H1 (cell line): ENCODE data around the gene THAP2. TPM values are rescaled to one million over a fixed set of nuclear protein-coding genes. Genes with fewer than 3 reads are reported as not detected.
A peak's percentile ranks its signal among the peaks of the same experiment; 100 is the strongest.

ENCODE experiments used
- CTCF ChIA-PET: fragments of 300-600 bp; sonication (Branson Sonifier 250); formaldehyde crosslinking; loops from one replicate; lab custom pipeline; 2021; ENCODE audit not compliant: partially characterized antibody; lab: Charles Lee
- POLR2A ChIA-PET: fragments of 300-600 bp; sonication (Branson Sonifier 250); formaldehyde crosslinking; loops from one replicate; lab custom pipeline; 2021; ENCODE audit warnings: inconsistent platforms; ENCODE audit not compliant: partially characterized antibody; lab: Charles Lee
- DNase-seq, 2 experiments: peaks; one replicate each; pipeline versions ENCODE4 v3.0.0 to v3.0.0-alpha.2; 2010 to 2022; ENCODE audit warnings: low spot score in 2 of 2, low read depth in 1 of 2, mixed read lengths in 1 of 2
- FAIRE-seq: peaks from 2 replicates; lab custom pipeline; 2011; peaks lifted over from hg19 to GRCh38; lab: Jason Lieb, UNC
- H2AFZ ChIP-seq: 2 replicates; pipeline ENCODE4 v1.8.1; 2012; ENCODE audit warnings: low read length, inconsistent platforms
- H2AK5ac ChIP-seq: 2 replicates; pipeline ENCODE4 v1.6.1; 2013; ENCODE audit warnings: low read depth, low read length
- H2BK120ac ChIP-seq: replicated peaks from 2 replicates; pipeline ENCODE3; 2013; ENCODE audit warnings: low read depth, low read length, inconsistent platforms
- H2BK12ac ChIP-seq: 2 replicates; pipeline ENCODE4 v1.6.1; 2013; ENCODE audit warnings: low read depth, low read length
- H2BK15ac ChIP-seq: 2 replicates; pipeline ENCODE4 v1.6.1; 2013; ENCODE audit warnings: low read length
- H2BK20ac ChIP-seq: 2 replicates; pipeline ENCODE4 v1.6.1; 2013; ENCODE audit warnings: low read length
- H2BK5ac ChIP-seq: 2 replicates; pipeline ENCODE4 v1.6.1; 2013; ENCODE audit warnings: low read depth, low read length
- H3K14ac ChIP-seq: 2 replicates; pipeline ENCODE4 v1.6.1; 2013; ENCODE audit warnings: inconsistent platforms; ENCODE audit not compliant: insufficient read length
- H3K18ac ChIP-seq: 2 replicates; pipeline ENCODE4 v1.6.1; 2013; ENCODE audit warnings: low read length; ENCODE audit errors: extremely low read depth
- H3K23ac ChIP-seq: 2 replicates; pipeline ENCODE4 v1.6.1; 2013; ENCODE audit warnings: inconsistent platforms; ENCODE audit not compliant: insufficient read length
- H3K23me2 ChIP-seq: 2 replicates; pipeline ENCODE4 v1.6.1; 2013; ENCODE audit warnings: low read depth, low read length
- H3K27ac ChIP-seq: 2 replicates; pipeline ENCODE4 v1.6.1; 2011; ENCODE audit warnings: low read depth, low read length, inconsistent platforms
- H3K27me3 ChIP-seq, 4 experiments: replicated peaks in 1 of 4; 1 replicate in 1 of 4; 2 replicates in 3 of 4; pipeline versions ENCODE4 v1.6.1 to v1.8.1; 2011 to 2013; ENCODE audit warnings: low read length in 3 of 4, mild to moderate bottlenecking in 3 of 4, inconsistent platforms in 2 of 4, mixed read lengths in 2 of 4, moderate library complexity in 1 of 4; ENCODE audit not compliant: control insufficient read depth in 3 of 4, insufficient read depth in 3 of 4; ENCODE audit errors: extremely low read depth in 1 of 4
- H3K36me3 ChIP-seq, 4 experiments: 2 replicates each; pipeline versions ENCODE4 v1.6.1 to v1.8.1; 2011 to 2013; ENCODE audit warnings: mild to moderate bottlenecking in 4 of 4, low read length in 3 of 4, moderate library complexity in 2 of 4, control low read depth in 1 of 4, inconsistent platforms in 1 of 4; ENCODE audit not compliant: insufficient read depth in 4 of 4, control insufficient read depth in 2 of 4
- H3K4ac ChIP-seq: replicated peaks from 2 replicates; pipeline ENCODE3; 2013; ENCODE audit warnings: low read length, low read depth, mixed read lengths, inconsistent platforms; ENCODE audit not compliant: insufficient read length
- H3K4me1 ChIP-seq, 4 experiments: replicated peaks in 1 of 4; 1 replicate in 1 of 4; 2 replicates in 3 of 4; pipeline versions ENCODE4 v1.6.1 to v1.8.1; 2011 to 2013; ENCODE audit warnings: low read length in 3 of 4, inconsistent platforms in 2 of 4, mixed read lengths in 1 of 4; ENCODE audit not compliant: insufficient read depth in 4 of 4, control insufficient read depth in 3 of 4
- H3K4me2 ChIP-seq, 2 experiments: 2 replicates each; pipeline versions ENCODE4 v1.6.1 to v1.8.1; 2011 to 2013; ENCODE audit warnings: low read depth in 2 of 2, low read length in 2 of 2, control low read depth in 1 of 2, inconsistent platforms in 1 of 2, mild to moderate bottlenecking in 1 of 2; ENCODE audit not compliant: insufficient read depth in 1 of 2
- H3K4me3 ChIP-seq, 4 experiments: fragments of 200-600, 300-600 bp in 1 of 4; sonication (generic), shearing (Covaris generic), sonication (Bioruptor Twin) in 1 of 4; 2 replicates each; pipeline versions ENCODE4 v1.5.1 to v1.8.1; 2011 to 2016; ENCODE audit warnings: low read length in 4 of 4, low read depth in 3 of 4, control low read depth in 2 of 4, inconsistent platforms in 2 of 4, mild to moderate bottlenecking in 2 of 4, mixed read lengths in 1 of 4, moderate library complexity in 1 of 4; ENCODE audit not compliant: insufficient read depth in 2 of 4; ENCODE audit errors: extremely low read depth in 1 of 4
- H3K56ac ChIP-seq: replicated peaks from 2 replicates; pipeline ENCODE3; 2013; ENCODE audit warnings: low read depth, mild to moderate bottlenecking, mixed read lengths, low read length, inconsistent platforms; ENCODE audit not compliant: insufficient read length
- H3K79me1 ChIP-seq: 2 replicates; pipeline ENCODE4 v1.6.1; 2013; ENCODE audit warnings: low read depth, low read length, control low read depth
- H3K79me2 ChIP-seq, 2 experiments: 2 replicates each; pipeline versions ENCODE4 v1.6.1 to v1.8.1; 2012 to 2013; ENCODE audit warnings: low read length in 2 of 2, mild to moderate bottlenecking in 2 of 2, inconsistent platforms in 1 of 2; ENCODE audit not compliant: insufficient read depth in 2 of 2, control insufficient read depth in 1 of 2
- H3K9ac ChIP-seq, 4 experiments: replicated peaks in 1 of 4; 1 replicate in 1 of 4; 2 replicates in 3 of 4; pipeline versions ENCODE4 v1.6.1 to v1.8.1; 2011 to 2013; ENCODE audit warnings: low read depth in 3 of 4, low read length in 3 of 4, control low read depth in 2 of 4, mild to moderate bottlenecking in 2 of 4, moderate library complexity in 2 of 4, inconsistent platforms in 1 of 4; ENCODE audit errors: extremely low read depth in 1 of 4
- H3K9me3 ChIP-seq, 2 experiments: 2 replicates each; pipeline versions ENCODE4 v1.6.1 to v1.8.1; 2012 to 2013; ENCODE audit warnings: mild to moderate bottlenecking in 2 of 2, moderate library complexity in 2 of 2, control low read depth in 1 of 2, inconsistent platforms in 1 of 2, low read depth in 1 of 2, low read length in 1 of 2, mixed read lengths in 1 of 2; ENCODE audit not compliant: insufficient read depth in 2 of 2
- H4K20me1 ChIP-seq, 2 experiments: replicated peaks in 1 of 2; 2 replicates each; pipeline versions ENCODE3 to v1.8.1; 2011 to 2013; ENCODE audit warnings: inconsistent platforms in 2 of 2, low read length in 2 of 2, mild to moderate bottlenecking in 1 of 2; ENCODE audit not compliant: insufficient read depth in 2 of 2, control insufficient read depth in 1 of 2
- H4K5ac ChIP-seq: 2 replicates; pipeline ENCODE4 v1.6.1; 2013; ENCODE audit warnings: low read length, low read depth, mixed read lengths, inconsistent platforms; ENCODE audit not compliant: insufficient read length
- H4K8ac ChIP-seq: 2 replicates; pipeline ENCODE4 v1.8.0; 2013; ENCODE audit warnings: mild to moderate bottlenecking, moderate library complexity, low read length, inconsistent platforms; ENCODE audit not compliant: insufficient read depth; ENCODE audit errors: extremely low read depth
- H4K91ac ChIP-seq: replicated peaks from 2 replicates; pipeline ENCODE3; 2013; ENCODE audit warnings: low read length, mixed read lengths, inconsistent platforms; ENCODE audit not compliant: insufficient read length
- ASH2L ChIP-seq: fragments of 200-600, 300-600 bp; sonication (generic); IDR thresholded peaks from one replicate; pipeline ENCODE4 v1.7.1; 2017; ENCODE audit warnings: low read length
- CEBPB ChIP-seq: IDR thresholded peaks from 2 replicates; pipeline ENCODE4 v1.6.1; 2012; ENCODE audit warnings: low read depth, low read length
- CTBP2 ChIP-seq: IDR thresholded peaks from 2 replicates; pipeline ENCODE4 v1.7.0; 2011; ENCODE audit warnings: borderline replicate concordance, mild to moderate bottlenecking, moderate library complexity, mixed read lengths, low read length; ENCODE audit not compliant: insufficient read depth, insufficient read length
- SP2 ChIP-seq: IDR thresholded peaks from 2 replicates; pipeline ENCODE4 v1.6.1; 2012; ENCODE audit warnings: mild to moderate bottlenecking, low read length, inconsistent platforms
- TAF7 ChIP-seq: optimal IDR thresholded peaks from 2 replicates; pipeline ENCODE3; 2011; ENCODE audit warnings: low read depth, mild to moderate bottlenecking, inconsistent platforms, low read length, moderate library complexity, borderline replicate concordance
- TCF12 ChIP-seq: IDR thresholded peaks from 2 replicates; pipeline ENCODE4 v1.6.1; 2011; ENCODE audit warnings: low read depth, mild to moderate bottlenecking, low read length
- YY1 ChIP-seq: IDR thresholded peaks from 2 replicates; pipeline ENCODE4 v1.6.1; 2011; ENCODE audit warnings: low read depth, mild to moderate bottlenecking, low read length
- WGBS, 2 experiments: shearing (Covaris generic) in 1 of 2; methylation state at CpG; one replicate each; pipeline versions ENCODE4 v1.1.6 to v1.1.7; 2013 to 2015; ENCODE audit warnings: low lambda C conversion rate in 2 of 2, mixed read lengths in 2 of 2, inconsistent platforms in 1 of 2, low coverage in 1 of 2, missing lambda C conversion rate in 1 of 2; ENCODE audit not compliant: insufficient replicate concordance in 2 of 2, insufficient coverage in 1 of 2, insufficient read length in 1 of 2; ENCODE audit errors: extremely low coverage in 1 of 2, missing lambda C conversion rate in 1 of 2; 5-methylcytosine and 5-hydroxymethylcytosine counted together
- polyA plus RNA-seq, 7 experiments: library from polyadenylated mRNA; depleted of rRNA in 3 of 7; stranded (reverse) in 5 of 7; unstranded in 2 of 7; fragments of >200 nt in 5 of 7; fragments of 200-250 nt in 2 of 7; gene quantifications; 1 replicate in 5 of 7; 2 replicates in 1 of 7; 4 replicates in 1 of 7; pipeline versions ENCODE4 v1.2.1 to v1.2.3, GENCODE V29; 2011 to 2013; ENCODE audit warnings: missing spikeins in 2 of 7, mixed read lengths in 2 of 7
- total RNA-seq: library from RNA; stranded (reverse); fragmentation: NEBNext Ultra II Directional; extraction: Animal tissue kit (Norgen Biotek cat#: 25700); gene quantifications from 2 replicates; pipeline ENCODE4 v1.2.1, GENCODE V29; 2021

The THAP2 gene
- total and polyA plus RNA-seq, 2 of the 8 experiments (the other 6 are each of a cell fraction or from before 2014, with no cell fraction given) = 1.8 to 5.3 TPM

DNA sequence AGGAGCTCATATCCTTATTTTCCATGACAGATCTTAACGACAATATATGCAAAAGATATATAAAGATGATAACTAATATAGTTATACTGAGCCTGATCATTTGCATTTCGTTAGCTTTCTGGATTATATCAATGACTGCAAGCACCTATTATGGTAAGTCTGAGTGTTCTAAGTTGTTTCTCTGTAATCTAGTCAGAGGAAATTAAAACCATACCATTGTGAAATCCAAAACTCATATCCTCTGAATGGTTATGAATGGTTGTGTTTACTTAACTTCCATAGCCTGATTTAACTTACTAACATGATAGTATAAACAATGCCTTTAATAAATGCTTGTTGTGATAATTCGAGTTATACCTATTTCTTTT lies 22.5 kb downstream of the THAP2 start:
- Histone ChIP-seq H2BK12ac (no peak overlapping the region), H2AK5ac (no peak overlapping the region), H3K4me3 (peak overlapping the region; percentile 46 to 78 (median 70)), H3K18ac (no peak overlapping the region), H3K27ac (no peak overlapping the region), H4K91ac (no peak overlapping the region), H3K4ac (no peak overlapping the region), H3K27me3 (no peaks in the 10 kb centered on the region), H3K9me3 (no peaks in the 10 kb centered on the region), H3K23me2 (peaks cover 2% of the 10 kb centered on the region; the same call in 1 of the 2 replicates), H3K79me2 (no peaks in the 10 kb centered on the region), H2AFZ (peak overlapping the region; percentile 74), H3K14ac (no peak overlapping the region), H2BK15ac (no peak overlapping the region), H3K36me3 (no peaks in the 10 kb centered on the region), H2BK5ac (no peak overlapping the region), H3K56ac (no peak overlapping the region), H2BK20ac (no peak overlapping the region), H4K8ac (no peak overlapping the region), H3K23ac (no peak overlapping the region), H3K4me1 (no peaks in the 10 kb centered on the region), H4K20me1 (no peaks in the 10 kb centered on the region), H3K9ac (peak overlapping the region in 2 of 4 experiments; percentile 57 to 79; a peak in 2 of 7 replicates), H2BK120ac (no peak overlapping the region), H3K79me1 (no peaks in the 10 kb centered on the region), H4K5ac (peak overlapping the region; percentile 72), H3K4me2 (peak overlapping the region; percentile 32 to 72)
- TF ChIP-seq YY1 = no peak
- no peak for TF ChIP-seq CEBPB
- no peak for TF ChIP-seq CTBP2
- TF ChIP-seq SP2 = no peak
- no peak for TF ChIP-seq ASH2L
- TF ChIP-seq TCF12 = no peak
- no peak for TF ChIP-seq TAF7
- POLR2A ChIA-PET = interaction anchor here (0.6 to 6.1 kb wide), 9 partner anchors 9 to 65 kb away, joined by 3 to 81 read pairs (median 6); partner anchors contain the start of genes THAP2 and ZFC3H1
- WGBS, 2 experiments = 24% methylated on average over 3 of the region's 3 CpGs; no CpG with 5 or more reads in 1 of the 2 experiments
- FAIRE-seq (no peak), DNase-seq (no peak)
- CTCF ChIA-PET = interaction anchor here (1.1 to 4.1 kb wide), 7 partner anchors 10 to 61 kb away, joined by 3 to 21 read pairs (median 8); partner anchors contain the start of genes THAP2 and ZFC3H1
